Stimulated activated CD8-positive, alpha-beta memory T cell treated with anti-CD3 and anti-CD28 coated beads, Interleukin-12 subunit alpha, Interleukin-12 subunit beta, amount 100 ng/mL, for 24 hours (primary cell): ENCODE results near the gene AHI1.
A peak's percentile ranks its signal among the peaks of the same experiment; 100 is the strongest.

Source experiments
- DNase-seq: peaks from one replicate; pipeline ENCODE4 v3.0.0-alpha.2; 2020; ENCODE audit errors: extremely low read depth

The AHI1 gene

GRCh38 chr6:135497412-135498184, at the start of gene AHI1:
AHI1 (minus strand) TSS chr6:135497740; CDS start chr6:135492237, 5,503 bp downstream.
- peak; percentile 77 for DNase-seq

GRCh38 chr6:135546680-135547418, 49.3 kb upstream of the AHI1 start:
- DNase-seq, result no peak

GRCh38 chr6:135546206-135546605, 48.7 kb upstream of the AHI1 start:
- DNase-seq, result no peak

GRCh38 chr6:135540207-135540840, 42.8 kb upstream of the AHI1 start:
- DNase-seq, result no peak

- peak; percentile 7 for DNase-seq
Measured at GRCh38 chr6:135537741-135538301, 40.3 kb upstream of the AHI1 start.

- DNase-seq, result no peak
Measured at GRCh38 chr6:135535989-135536414, 38.5 kb upstream of the AHI1 start.

GRCh38 chr6:135534773-135535380, 37.3 kb upstream of the AHI1 start:
- DNase-seq, result no peak

- DNase-seq, result no peak
Measured at GRCh38 chr6:135532559-135532958, 35.0 kb upstream of the AHI1 start.

GRCh38 chr6:135531954-135532490, 34.5 kb upstream of the AHI1 start:
- DNase-seq, result no peak

- no peak for DNase-seq
Measured at GRCh38 chr6:135530113-135530512, 32.6 kb upstream of the AHI1 start.

- DNase-seq, result no peak
Measured at GRCh38 chr6:135527960-135528249, 30.4 kb upstream of the AHI1 start.

- no peak for DNase-seq
Measured at GRCh38 chr6:135527116-135527959, 29.8 kb upstream of the AHI1 start.

- no peak for DNase-seq
Measured at GRCh38 chr6:135525594-135525993, 28.1 kb upstream of the AHI1 start.

- DNase-seq, result no peak
Measured at GRCh38 chr6:135522965-135523692, 25.6 kb upstream of the AHI1 start.

- DNase-seq, result no peak
Measured at GRCh38 chr6:135521431-135521830, 23.9 kb upstream of the AHI1 start.

- no peak for DNase-seq
Measured at GRCh38 chr6:135520781-135521180, 23.2 kb upstream of the AHI1 start.

- no peak for DNase-seq
Measured at GRCh38 chr6:135519348-135519747, 21.8 kb upstream of the AHI1 start.

- no peak for DNase-seq
Measured at GRCh38 chr6:135517527-135517926, 20.0 kb upstream of the AHI1 start.

- no peak for DNase-seq
Measured at GRCh38 chr6:135514706-135515105, 17.2 kb upstream of the AHI1 start.
